Type B pancreatic cell (in vitro differentiated cells): ENCODE measurements around the gene ARHGAP19. TPM values are rescaled to one million over a fixed set of nuclear protein-coding genes. Genes with fewer than 3 reads are reported as not detected.
A peak's percentile ranks its signal among the peaks of the same experiment; 100 is the strongest.

Source experiments
- DNase-seq: peaks from one replicate; pipeline ENCODE4 v3.0.0; 2021; ENCODE audit warnings: mixed read lengths; ENCODE audit not compliant: unreplicated experiment; ENCODE audit errors: extremely low spot score
- H3K27ac Mint-ChIP-seq: 2 replicates; pipeline ENCODE4 v1.8.0; 2021; ENCODE audit warnings: mild to moderate bottlenecking, mixed read lengths
- H3K27me3 Mint-ChIP-seq: 2 replicates; pipeline ENCODE4 v1.8.0; 2021; ENCODE audit warnings: mixed read lengths
- H3K36me3 Mint-ChIP-seq: 2 replicates; pipeline ENCODE4 v1.8.0; 2021; ENCODE audit warnings: mixed read lengths
- H3K4me1 Mint-ChIP-seq: one replicate; pipeline ENCODE4 v1.8.0; 2021; ENCODE audit warnings: mixed read lengths; ENCODE audit not compliant: unreplicated experiment
- H3K4me3 Mint-ChIP-seq: 2 replicates; pipeline ENCODE4 v1.8.0; 2021; ENCODE audit warnings: mild to moderate bottlenecking, mixed read lengths
- H3K9me3 Mint-ChIP-seq: 2 replicates; pipeline ENCODE4 v1.8.0; 2021; ENCODE audit warnings: mixed read lengths
- total RNA-seq: library from RNA; stranded (reverse); gene quantifications from 2 replicates; pipeline ENCODE4 v1.2.1, GENCODE V29; 2021; ENCODE audit warnings: low replicate concordance
- TF ChIP-seq, protein P1 (sequence below): fragments of 200-600 bp; sonication (generic); conservative IDR thresholded peaks from 2 replicates; pipeline ENCODE4 v1.5.0; 2021; ENCODE audit warnings: antibody characterized with exemption, mild to moderate bottlenecking

ARHGAP19 gene
- total RNA-seq, 1 donor from 2014 or later = 19.8 TPM

DNA sequence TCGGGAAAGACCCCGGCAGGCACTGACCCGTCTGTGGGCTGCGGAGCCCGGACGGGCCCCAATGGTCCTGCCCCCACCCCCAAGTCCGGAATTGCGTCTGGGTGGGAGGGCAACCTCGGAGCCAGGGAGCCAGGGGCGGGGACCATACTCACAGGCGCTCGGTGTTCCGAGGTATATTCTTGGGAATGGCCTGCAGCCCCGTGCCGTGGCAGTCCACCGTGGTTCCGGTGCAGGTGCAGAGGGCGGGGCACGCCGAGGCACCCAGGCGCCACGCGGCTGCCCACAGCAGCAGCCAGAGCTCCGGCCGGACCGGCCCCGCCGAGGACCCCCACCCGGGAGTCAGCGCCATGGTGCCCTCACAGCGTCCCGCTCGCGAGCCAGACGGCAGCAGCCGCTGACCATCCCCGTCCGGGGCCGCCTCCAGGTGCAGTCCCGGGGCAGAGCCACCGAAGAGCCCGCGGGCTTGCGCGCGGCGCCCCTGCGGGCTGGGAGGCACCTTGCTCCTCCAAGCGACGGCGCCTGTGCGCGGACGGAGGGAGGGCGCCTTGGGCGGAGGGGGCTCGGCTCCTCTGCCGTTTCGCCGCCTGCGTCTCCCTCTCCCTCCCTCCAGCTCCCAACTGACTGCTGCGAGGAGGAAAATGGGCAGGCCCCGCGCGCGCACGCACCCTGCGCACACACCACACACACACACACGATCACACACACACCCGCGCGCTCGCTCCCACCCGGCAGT lies 106.9 kb downstream of the ARHGAP19 start, which contains the start of gene SLIT1:
Gene SLIT1, minus strand, starts transcription at position 634 of the 733 bp plus-strand sequence. Its CDS starts 285 bp downstream, at position 349.
- Mint-ChIP-seq H3K4me1 (peaks cover 40% of the 10 kb centered on the region), H3K27me3 (peaks cover 75% of the 10 kb centered on the region), H3K4me3 (peak within 1 kb of the TSS; percentile 87), H3K9me3 (no peaks in the 10 kb centered on the region), H3K36me3 (peaks cover 4% of the 10 kb centered on the region), H3K27ac (peak within 1 kb of the TSS; percentile 1)
- DNase-seq = no peak
- TF ChIP-seq, protein P1, sequence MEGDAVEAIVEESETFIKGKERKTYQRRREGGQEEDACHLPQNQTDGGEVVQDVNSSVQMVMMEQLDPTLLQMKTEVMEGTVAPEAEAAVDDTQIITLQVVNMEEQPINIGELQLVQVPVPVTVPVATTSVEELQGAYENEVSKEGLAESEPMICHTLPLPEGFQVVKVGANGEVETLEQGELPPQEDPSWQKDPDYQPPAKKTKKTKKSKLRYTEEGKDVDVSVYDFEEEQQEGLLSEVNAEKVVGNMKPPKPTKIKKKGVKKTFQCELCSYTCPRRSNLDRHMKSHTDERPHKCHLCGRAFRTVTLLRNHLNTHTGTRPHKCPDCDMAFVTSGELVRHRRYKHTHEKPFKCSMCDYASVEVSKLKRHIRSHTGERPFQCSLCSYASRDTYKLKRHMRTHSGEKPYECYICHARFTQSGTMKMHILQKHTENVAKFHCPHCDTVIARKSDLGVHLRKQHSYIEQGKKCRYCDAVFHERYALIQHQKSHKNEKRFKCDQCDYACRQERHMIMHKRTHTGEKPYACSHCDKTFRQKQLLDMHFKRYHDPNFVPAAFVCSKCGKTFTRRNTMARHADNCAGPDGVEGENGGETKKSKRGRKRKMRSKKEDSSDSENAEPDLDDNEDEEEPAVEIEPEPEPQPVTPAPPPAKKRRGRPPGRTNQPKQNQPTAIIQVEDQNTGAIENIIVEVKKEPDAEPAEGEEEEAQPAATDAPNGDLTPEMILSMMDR = peak; percentile 32

DNA sequence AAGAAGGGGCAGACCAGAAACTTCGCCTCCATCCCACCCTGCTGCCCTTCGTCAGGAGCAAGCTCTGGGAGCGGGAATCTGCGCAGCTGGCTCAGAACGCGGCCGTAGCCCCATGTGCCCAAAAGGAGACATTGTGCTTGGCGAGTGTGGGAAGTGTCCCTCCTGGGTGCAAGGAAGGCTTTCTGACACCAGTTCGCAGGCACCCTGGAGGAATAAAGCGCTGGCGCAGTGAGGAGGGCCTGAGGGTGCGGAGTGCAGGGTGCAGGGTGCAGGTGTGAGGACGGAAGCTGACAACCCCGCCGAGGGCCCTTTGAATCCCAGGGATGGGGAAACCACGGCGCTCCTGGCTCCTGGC lies 107.5 kb downstream of the ARHGAP19 start:
- H3K9me3 Mint-ChIP-seq = no peaks in the 10 kb centered on the region
- TF ChIP-seq, protein P1 = no peak
- no peak for DNase-seq
- peaks cover 4% of the 10 kb centered on the region for H3K36me3 Mint-ChIP-seq
- peak overlapping the region; percentile 79 for H3K4me3 Mint-ChIP-seq
- peaks cover 79% of the 10 kb centered on the region for H3K27me3 Mint-ChIP-seq
- peak overlapping the region; percentile 1 for H3K27ac Mint-ChIP-seq
- peaks cover 46% of the 10 kb centered on the region for H3K4me1 Mint-ChIP-seq

DNA sequence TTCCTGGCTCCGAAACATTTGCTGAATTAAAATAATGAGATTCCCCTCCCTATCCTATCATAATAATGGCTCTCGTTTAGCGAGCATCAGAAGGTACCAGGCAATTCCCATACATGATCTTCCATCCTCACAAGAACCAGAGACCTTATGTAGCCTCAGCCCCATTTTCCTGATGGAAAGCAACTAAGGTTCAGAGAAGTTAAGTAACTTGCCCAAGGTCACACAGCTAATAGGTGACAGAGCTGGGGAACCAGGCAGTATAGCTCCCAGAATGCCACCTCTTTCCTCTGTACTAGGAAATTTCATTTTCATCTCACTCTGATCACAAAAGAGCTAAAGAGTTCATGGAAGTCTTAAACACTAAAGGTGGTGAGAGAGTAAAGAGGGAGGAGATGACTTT lies 109.1 kb downstream of the ARHGAP19 start:
- Mint-ChIP-seq H3K4me1 (peaks cover 55% of the 10 kb centered on the region), H3K9me3 (no peaks in the 10 kb centered on the region), H3K4me3 (peak overlapping the region; percentile 79), H3K36me3 (peaks cover 4% of the 10 kb centered on the region), H3K27me3 (peaks cover 76% of the 10 kb centered on the region), H3K27ac (no peak overlapping the region)
- TF ChIP-seq, protein P1 = no peak
- DNase-seq = no peak

DNA sequence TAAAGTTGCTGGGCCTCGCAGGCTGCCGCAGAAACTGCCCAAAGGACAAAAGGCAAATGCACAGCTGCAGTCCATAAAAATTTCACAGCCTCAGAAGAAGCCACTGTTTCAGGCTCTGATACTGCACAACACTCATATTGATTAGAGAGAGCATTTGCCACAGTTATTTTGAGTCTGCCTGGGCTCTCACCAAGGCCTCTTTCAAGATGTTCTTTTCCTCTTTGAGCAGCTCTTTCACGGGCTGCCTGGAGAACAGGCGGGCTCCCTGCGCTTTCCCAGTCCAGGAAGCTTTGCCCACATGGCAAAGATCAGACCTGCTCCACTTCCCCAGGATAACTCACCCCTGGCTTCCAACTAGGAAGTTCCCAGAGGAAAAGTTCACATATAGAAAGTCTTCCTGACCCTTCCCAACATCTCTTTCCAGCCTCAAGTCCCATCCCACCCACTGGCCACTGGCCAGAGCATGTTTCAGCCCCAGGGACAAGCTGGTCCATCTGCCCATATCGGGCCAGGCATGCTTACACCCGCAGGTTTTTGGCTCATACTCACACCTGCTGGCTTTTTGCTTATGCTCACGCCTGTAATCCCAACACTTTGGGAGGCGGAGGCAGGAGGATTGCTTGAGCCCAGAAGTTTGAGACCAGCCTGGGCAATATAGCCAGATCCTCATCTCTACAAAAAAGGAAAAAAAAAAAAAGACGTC lies 110.0 kb downstream of the ARHGAP19 start:
- Mint-ChIP-seq H3K9me3 (no peaks in the 10 kb centered on the region), H3K27me3 (peaks cover 73% of the 10 kb centered on the region), H3K27ac (no peak overlapping the region), H3K4me3 (peak overlapping the region; percentile 68), H3K36me3 (peaks cover 4% of the 10 kb centered on the region), H3K4me1 (peaks cover 52% of the 10 kb centered on the region)
- TF ChIP-seq, protein P1 = no peak
- DNase-seq = no peak

DNA sequence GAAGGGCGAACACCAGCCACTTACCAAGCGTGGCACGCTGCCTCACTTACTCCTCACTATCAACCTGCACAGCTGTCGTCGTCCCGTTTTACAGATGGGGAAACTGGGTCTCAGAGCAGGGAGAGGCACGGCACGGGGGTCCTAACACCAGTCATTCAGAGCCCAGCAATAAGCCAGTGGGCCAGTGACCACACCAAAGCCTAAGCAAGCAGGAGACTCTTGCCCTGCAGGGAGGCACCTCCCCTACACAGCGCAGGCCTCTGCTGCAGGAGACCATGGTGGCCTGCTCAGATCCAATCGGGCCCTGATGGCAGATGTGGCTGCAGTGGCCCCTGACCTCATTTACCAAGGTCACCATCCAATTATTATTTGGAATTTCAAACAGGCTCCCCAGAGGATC lies 111.5 kb downstream of the ARHGAP19 start:
- DNase-seq = no peak
- Mint-ChIP-seq H3K9me3 (no peaks in the 10 kb centered on the region), H3K4me3 (peak overlapping the region; percentile 71)

More for the DNA sequence above, 111.5 kb downstream of the ARHGAP19 start:
- TF ChIP-seq, protein P1 = no peak
- Mint-ChIP-seq H3K4me1 (peaks cover 49% of the 10 kb centered on the region), H3K27me3 (peaks cover 60% of the 10 kb centered on the region), H3K27ac (no peak overlapping the region), H3K36me3 (peaks cover 4% of the 10 kb centered on the region)
